Measurements from ENCODE around the gene TP53BP2. TPM values are rescaled to one million over a fixed set of nuclear protein-coding genes. Genes with fewer than 3 reads are reported as not detected.

TP53BP2 gene
- total and polyA plus RNA-seq, 4 donors: 3.9 to 26.8 (median 13.0) TPM

- no peak for TF ChIP-seq HNF4A (conservative IDR thresholded peaks at IDR 0.05)
- TF ChIP-seq JUND (IDR thresholded peaks at IDR 0.05): no peak
- TF ChIP-seq SP1 (IDR thresholded peaks at IDR 0.05): no peak
- TF ChIP-seq MAX (IDR thresholded peaks at IDR 0.05): no peak
- TF ChIP-seq, protein P1, sequence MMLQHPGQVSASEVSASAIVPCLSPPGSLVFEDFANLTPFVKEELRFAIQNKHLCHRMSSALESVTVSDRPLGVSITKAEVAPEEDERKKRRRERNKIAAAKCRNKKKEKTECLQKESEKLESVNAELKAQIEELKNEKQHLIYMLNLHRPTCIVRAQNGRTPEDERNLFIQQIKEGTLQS (IDR thresholded peaks at IDR 0.05): no peak
- TF ChIP-seq, protein P2, sequence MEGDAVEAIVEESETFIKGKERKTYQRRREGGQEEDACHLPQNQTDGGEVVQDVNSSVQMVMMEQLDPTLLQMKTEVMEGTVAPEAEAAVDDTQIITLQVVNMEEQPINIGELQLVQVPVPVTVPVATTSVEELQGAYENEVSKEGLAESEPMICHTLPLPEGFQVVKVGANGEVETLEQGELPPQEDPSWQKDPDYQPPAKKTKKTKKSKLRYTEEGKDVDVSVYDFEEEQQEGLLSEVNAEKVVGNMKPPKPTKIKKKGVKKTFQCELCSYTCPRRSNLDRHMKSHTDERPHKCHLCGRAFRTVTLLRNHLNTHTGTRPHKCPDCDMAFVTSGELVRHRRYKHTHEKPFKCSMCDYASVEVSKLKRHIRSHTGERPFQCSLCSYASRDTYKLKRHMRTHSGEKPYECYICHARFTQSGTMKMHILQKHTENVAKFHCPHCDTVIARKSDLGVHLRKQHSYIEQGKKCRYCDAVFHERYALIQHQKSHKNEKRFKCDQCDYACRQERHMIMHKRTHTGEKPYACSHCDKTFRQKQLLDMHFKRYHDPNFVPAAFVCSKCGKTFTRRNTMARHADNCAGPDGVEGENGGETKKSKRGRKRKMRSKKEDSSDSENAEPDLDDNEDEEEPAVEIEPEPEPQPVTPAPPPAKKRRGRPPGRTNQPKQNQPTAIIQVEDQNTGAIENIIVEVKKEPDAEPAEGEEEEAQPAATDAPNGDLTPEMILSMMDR (IDR thresholded peaks at IDR 0.05; ENCODE audit: low read depth, low read length, missing input control): no peak
- no peak for TF ChIP-seq NR2F2 (IDR thresholded peaks at IDR 0.05)
These were observed 9.2 kb downstream of the TP53BP2 start (continued) for GRCh38 chr1:223836586-223836985.

GRCh38 chr1:223835754-223836153, 10.0 kb downstream of the TP53BP2 start:
- WGBS: 59% methylated on average over 2 of the region's 2 CpGs
- Histone ChIP-seq H3K36me3 (ENCODE audit: control insufficient read depth in 4 of 4, insufficient read depth in 3 of 4, low read depth in 1 of 4, low read length in 3 of 4) (no peaks in the 10 kb centered on the region), H3K4me3 (ENCODE audit: low read depth in 1 of 3, low read length in 3 of 3) (no peak overlapping the region), H3K27me3 (ENCODE audit: control insufficient read depth in 4 of 4, insufficient read depth in 4 of 4, low read length in 3 of 4) (no peaks in the 10 kb centered on the region), H3K9me3 (ENCODE audit: control insufficient read depth in 4 of 4, low read length in 3 of 4) (no peaks in the 10 kb centered on the region), H3K9ac (ENCODE audit: low read depth in 1 of 2, low read length in 2 of 2) (no peak overlapping the region), H3K27ac (ENCODE audit: low read depth in 1 of 2, low read length in 2 of 2) (peak overlapping the region; percentile 78 to 85), H3K4me1 (ENCODE audit: control insufficient read depth in 4 of 4, insufficient read depth in 4 of 4, low read length in 3 of 4) (peaks cover 8 to 26% (median 18%) of the 10 kb centered on the region in 4 donors)
- TF ChIP-seq, protein P2 (IDR thresholded peaks at IDR 0.05; ENCODE audit: low read depth, low read length, missing input control): no peak
- no peak for TF ChIP-seq SP1 (IDR thresholded peaks at IDR 0.05)
- no peak for TF ChIP-seq RXRA (IDR thresholded peaks at IDR 0.05)
- TF ChIP-seq RAD21 (IDR thresholded peaks at IDR 0.05): no peak
- TF ChIP-seq HNF4A (conservative IDR thresholded peaks at IDR 0.05): no peak
- no peak for TF ChIP-seq YY1 (IDR thresholded peaks at IDR 0.05)
- TF ChIP-seq, protein P1 (IDR thresholded peaks at IDR 0.05): no peak
- no peak for TF ChIP-seq MAX (IDR thresholded peaks at IDR 0.05)
- no peak for TF ChIP-seq NR2F2 (IDR thresholded peaks at IDR 0.05)
- TF ChIP-seq FOXA2 (IDR thresholded peaks at IDR 0.05): no peak
- TF ChIP-seq HNF4G (IDR thresholded peaks at IDR 0.05): no peak
- TF ChIP-seq, protein P3, sequence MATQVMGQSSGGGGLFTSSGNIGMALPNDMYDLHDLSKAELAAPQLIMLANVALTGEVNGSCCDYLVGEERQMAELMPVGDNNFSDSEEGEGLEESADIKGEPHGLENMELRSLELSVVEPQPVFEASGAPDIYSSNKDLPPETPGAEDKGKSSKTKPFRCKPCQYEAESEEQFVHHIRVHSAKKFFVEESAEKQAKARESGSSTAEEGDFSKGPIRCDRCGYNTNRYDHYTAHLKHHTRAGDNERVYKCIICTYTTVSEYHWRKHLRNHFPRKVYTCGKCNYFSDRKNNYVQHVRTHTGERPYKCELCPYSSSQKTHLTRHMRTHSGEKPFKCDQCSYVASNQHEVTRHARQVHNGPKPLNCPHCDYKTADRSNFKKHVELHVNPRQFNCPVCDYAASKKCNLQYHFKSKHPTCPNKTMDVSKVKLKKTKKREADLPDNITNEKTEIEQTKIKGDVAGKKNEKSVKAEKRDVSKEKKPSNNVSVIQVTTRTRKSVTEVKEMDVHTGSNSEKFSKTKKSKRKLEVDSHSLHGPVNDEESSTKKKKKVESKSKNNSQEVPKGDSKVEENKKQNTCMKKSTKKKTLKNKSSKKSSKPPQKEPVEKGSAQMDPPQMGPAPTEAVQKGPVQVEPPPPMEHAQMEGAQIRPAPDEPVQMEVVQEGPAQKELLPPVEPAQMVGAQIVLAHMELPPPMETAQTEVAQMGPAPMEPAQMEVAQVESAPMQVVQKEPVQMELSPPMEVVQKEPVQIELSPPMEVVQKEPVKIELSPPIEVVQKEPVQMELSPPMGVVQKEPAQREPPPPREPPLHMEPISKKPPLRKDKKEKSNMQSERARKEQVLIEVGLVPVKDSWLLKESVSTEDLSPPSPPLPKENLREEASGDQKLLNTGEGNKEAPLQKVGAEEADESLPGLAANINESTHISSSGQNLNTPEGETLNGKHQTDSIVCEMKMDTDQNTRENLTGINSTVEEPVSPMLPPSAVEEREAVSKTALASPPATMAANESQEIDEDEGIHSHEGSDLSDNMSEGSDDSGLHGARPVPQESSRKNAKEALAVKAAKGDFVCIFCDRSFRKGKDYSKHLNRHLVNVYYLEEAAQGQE (IDR thresholded peaks at IDR 0.05): no peak
- TF ChIP-seq FOXA1 (IDR thresholded peaks at IDR 0.05): no peak
- no peak for DNase-seq (ENCODE audit: low spot score)

All from liver (tissue), 9 donors.